ENCODE measurements around the gene ARL17A.
"Not testable (repeated sequence)": the region's sequence is repeated elsewhere in the genome, so short reads cannot be mapped to it uniquely, and the experiment has no call there.

ARL17A gene

DNA sequence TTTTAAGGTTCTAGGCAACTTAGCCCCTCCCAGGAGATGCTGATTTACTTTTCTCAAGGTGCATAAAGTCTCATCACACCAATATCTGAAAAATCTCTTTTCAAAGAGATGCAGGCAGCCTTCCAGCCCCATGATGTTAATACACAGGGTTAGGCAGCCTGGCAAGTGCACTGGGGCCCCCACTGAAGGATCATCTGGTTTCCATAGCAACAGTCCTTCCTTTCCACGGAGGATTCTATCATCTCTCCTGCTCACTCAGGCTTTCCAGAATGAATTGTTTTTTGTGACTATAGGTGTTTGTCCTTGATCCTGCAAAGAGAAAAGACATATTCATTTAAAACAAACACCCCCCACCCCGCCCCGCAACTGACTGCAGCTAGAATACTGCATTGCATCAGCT lies 6.0 kb upstream of the ARL17A start:
- H3K36me3 ChIP-seq (ENCODE audit: control insufficient read depth in 4 of 4, insufficient read depth in 4 of 4, low read length in 3 of 4); POLR2A ChIA-PET; H3K4me3 ChIP-seq (ENCODE audit: control insufficient read depth in 1 of 7, extremely low read depth in 1 of 7, insufficient read depth in 4 of 7, low read depth in 2 of 7, low read length in 6 of 7); DNase-seq; CTCF ChIA-PET; H3K27ac ChIP-seq (ENCODE audit: insufficient read depth in 1 of 2, low read depth in 1 of 2, low read length in 2 of 2, poor library complexity in 1 of 2, severe bottlenecking in 2 of 2); H3K27me3 ChIP-seq (replicated peaks in 2 of 5; ENCODE audit: control insufficient read depth in 4 of 5, insufficient read depth in 5 of 5, low read length in 4 of 5); H3K4me1 ChIP-seq (ENCODE audit: control extremely low read depth in 1 of 4, control insufficient read depth in 4 of 4, insufficient read depth in 4 of 4, low read length in 3 of 4); H3K9me3 ChIP-seq (ENCODE audit: control extremely low read depth in 1 of 5, control insufficient read depth in 4 of 5, insufficient read depth in 2 of 5, low read depth in 1 of 5, low read length in 4 of 5): not testable (repeated sequence)
- WGBS (ENCODE audit: insufficient coverage): no CpG with 5 or more reads among the region's 3 CpGs

- H3K27ac ChIP-seq (ENCODE audit: insufficient read depth in 1 of 2, low read depth in 1 of 2, low read length in 2 of 2, poor library complexity in 1 of 2, severe bottlenecking in 2 of 2); H3K36me3 ChIP-seq (ENCODE audit: control insufficient read depth in 4 of 4, insufficient read depth in 4 of 4, low read length in 3 of 4); H3K4me1 ChIP-seq (ENCODE audit: control extremely low read depth in 1 of 4, control insufficient read depth in 4 of 4, insufficient read depth in 4 of 4, low read length in 3 of 4); POLR2A ChIA-PET; DNase-seq; H3K27me3 ChIP-seq (replicated peaks in 2 of 5; ENCODE audit: control insufficient read depth in 4 of 5, insufficient read depth in 5 of 5, low read length in 4 of 5); H3K9me3 ChIP-seq (ENCODE audit: control extremely low read depth in 1 of 5, control insufficient read depth in 4 of 5, insufficient read depth in 2 of 5, low read depth in 1 of 5, low read length in 4 of 5); CTCF ChIA-PET: not testable (repeated sequence)
- no CpG with 5 or more reads among the region's 18 CpGs for WGBS (ENCODE audit: insufficient coverage)
- peak overlapping the region in 1 of 7 experiments; percentile 52 for H3K4me3 ChIP-seq (ENCODE audit: control insufficient read depth in 1 of 7, extremely low read depth in 1 of 7, insufficient read depth in 4 of 7, low read depth in 2 of 7, low read length in 6 of 7)
These were observed 591 bp upstream of the ARL17A start for GRCh38 chr17:46580082-46580481.

DNA sequence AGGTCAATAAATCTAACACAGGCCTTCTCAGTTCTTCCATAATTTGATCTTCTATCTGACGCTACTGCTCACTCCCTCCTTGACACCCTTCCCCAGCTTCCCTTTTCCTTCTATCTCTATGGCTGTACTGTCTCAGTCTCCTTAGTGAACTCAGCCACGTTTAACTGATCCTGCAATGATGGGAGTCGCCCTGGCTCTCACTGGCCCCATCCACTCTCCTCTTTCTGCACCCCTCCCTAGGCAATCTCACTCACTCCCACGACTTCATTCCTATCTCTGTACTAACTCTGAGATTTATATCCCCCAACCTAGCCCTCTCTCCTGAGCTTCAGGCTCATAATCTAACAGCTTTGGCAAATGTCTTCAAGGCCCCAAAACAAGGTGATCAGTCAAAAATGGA lies 7.7 kb downstream of the ARL17A start:
- POLR2A ChIA-PET, DNase-seq: not testable (repeated sequence)
- no CpG with 5 or more reads among the region's 4 CpGs for WGBS (ENCODE audit: insufficient coverage)

GRCh38 chr17:46566980-46567379 lies 12.5 kb downstream of the ARL17A start:
- H3K9me3 ChIP-seq (ENCODE audit: control extremely low read depth in 1 of 5, control insufficient read depth in 4 of 5, insufficient read depth in 2 of 5, low read depth in 1 of 5, low read length in 4 of 5); H3K27ac ChIP-seq (ENCODE audit: insufficient read depth in 1 of 2, low read depth in 1 of 2, low read length in 2 of 2, poor library complexity in 1 of 2, severe bottlenecking in 2 of 2); H3K4me3 ChIP-seq (ENCODE audit: control insufficient read depth in 1 of 7, extremely low read depth in 1 of 7, insufficient read depth in 4 of 7, low read depth in 2 of 7, low read length in 6 of 7); POLR2A ChIA-PET; H3K4me1 ChIP-seq (ENCODE audit: control extremely low read depth in 1 of 4, control insufficient read depth in 4 of 4, insufficient read depth in 4 of 4, low read length in 3 of 4); H3K27me3 ChIP-seq (replicated peaks in 2 of 5; ENCODE audit: control insufficient read depth in 4 of 5, insufficient read depth in 5 of 5, low read length in 4 of 5); H3K36me3 ChIP-seq (ENCODE audit: control insufficient read depth in 4 of 4, insufficient read depth in 4 of 4, low read length in 3 of 4); CTCF ChIA-PET; DNase-seq: not testable (repeated sequence)
- WGBS (ENCODE audit: insufficient coverage): no CpG with 5 or more reads among the region's 1 CpG

More for the DNA sequence above, 7.7 kb downstream of the ARL17A start:
- CTCF ChIA-PET; H3K9me3 ChIP-seq (ENCODE audit: control extremely low read depth in 1 of 5, control insufficient read depth in 4 of 5, insufficient read depth in 2 of 5, low read depth in 1 of 5, low read length in 4 of 5); H3K4me3 ChIP-seq (ENCODE audit: control insufficient read depth in 1 of 7, extremely low read depth in 1 of 7, insufficient read depth in 4 of 7, low read depth in 2 of 7, low read length in 6 of 7); H3K27me3 ChIP-seq (replicated peaks in 2 of 5; ENCODE audit: control insufficient read depth in 4 of 5, insufficient read depth in 5 of 5, low read length in 4 of 5); H3K4me1 ChIP-seq (ENCODE audit: control extremely low read depth in 1 of 4, control insufficient read depth in 4 of 4, insufficient read depth in 4 of 4, low read length in 3 of 4); H3K27ac ChIP-seq (ENCODE audit: insufficient read depth in 1 of 2, low read depth in 1 of 2, low read length in 2 of 2, poor library complexity in 1 of 2, severe bottlenecking in 2 of 2); H3K36me3 ChIP-seq (ENCODE audit: control insufficient read depth in 4 of 4, insufficient read depth in 4 of 4, low read length in 3 of 4): not testable (repeated sequence)

DNA sequence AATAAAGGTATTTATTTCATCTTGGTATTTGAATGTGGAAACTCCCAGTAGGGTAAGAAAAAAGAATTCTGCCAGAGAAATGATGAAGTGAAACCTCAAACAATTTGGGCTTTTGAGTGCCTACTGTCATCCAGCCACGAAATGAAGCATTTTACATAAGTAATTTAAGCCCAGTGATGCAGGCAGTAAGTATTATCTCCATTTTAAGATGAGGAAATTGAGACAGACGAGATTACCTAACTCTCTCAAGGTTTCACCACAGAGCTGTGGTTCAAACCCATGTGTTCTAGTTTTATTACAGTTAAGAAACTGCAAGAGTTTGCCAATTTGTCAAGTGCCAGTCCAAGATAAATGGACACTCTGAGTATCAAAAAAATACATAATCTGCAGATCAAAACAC lies 13.2 kb downstream of the ARL17A start:
- POLR2A ChIA-PET; H3K27ac ChIP-seq (ENCODE audit: insufficient read depth in 1 of 2, low read depth in 1 of 2, low read length in 2 of 2, poor library complexity in 1 of 2, severe bottlenecking in 2 of 2); H3K4me3 ChIP-seq (ENCODE audit: control insufficient read depth in 1 of 7, extremely low read depth in 1 of 7, insufficient read depth in 4 of 7, low read depth in 2 of 7, low read length in 6 of 7); H3K36me3 ChIP-seq (ENCODE audit: control insufficient read depth in 4 of 4, insufficient read depth in 4 of 4, low read length in 3 of 4); H3K9me3 ChIP-seq (ENCODE audit: control extremely low read depth in 1 of 5, control insufficient read depth in 4 of 5, insufficient read depth in 2 of 5, low read depth in 1 of 5, low read length in 4 of 5); H3K27me3 ChIP-seq (replicated peaks in 2 of 5; ENCODE audit: control insufficient read depth in 4 of 5, insufficient read depth in 5 of 5, low read length in 4 of 5); DNase-seq; H3K4me1 ChIP-seq (ENCODE audit: control extremely low read depth in 1 of 4, control insufficient read depth in 4 of 4, insufficient read depth in 4 of 4, low read length in 3 of 4); CTCF ChIA-PET: not testable (repeated sequence)
- no CpG with 5 or more reads among the region's 2 CpGs for WGBS (ENCODE audit: insufficient coverage)

- WGBS (ENCODE audit: insufficient coverage): no CpG with 5 or more reads among the region's 3 CpGs
- DNase-seq; H3K27ac ChIP-seq (ENCODE audit: insufficient read depth in 1 of 2, low read depth in 1 of 2, low read length in 2 of 2, poor library complexity in 1 of 2, severe bottlenecking in 2 of 2); H3K4me3 ChIP-seq (ENCODE audit: control insufficient read depth in 1 of 7, extremely low read depth in 1 of 7, insufficient read depth in 4 of 7, low read depth in 2 of 7, low read length in 6 of 7); CTCF ChIA-PET; H3K4me1 ChIP-seq (ENCODE audit: control extremely low read depth in 1 of 4, control insufficient read depth in 4 of 4, insufficient read depth in 4 of 4, low read length in 3 of 4); H3K27me3 ChIP-seq (replicated peaks in 2 of 5; ENCODE audit: control insufficient read depth in 4 of 5, insufficient read depth in 5 of 5, low read length in 4 of 5); H3K9me3 ChIP-seq (ENCODE audit: control extremely low read depth in 1 of 5, control insufficient read depth in 4 of 5, insufficient read depth in 2 of 5, low read depth in 1 of 5, low read length in 4 of 5); H3K36me3 ChIP-seq (ENCODE audit: control insufficient read depth in 4 of 4, insufficient read depth in 4 of 4, low read length in 3 of 4); POLR2A ChIA-PET: not testable (repeated sequence)
These were observed 19.4 kb downstream of the ARL17A start for GRCh38 chr17:46560048-46560447.

GRCh38 chr17:46559155-46559554 lies 20.3 kb downstream of the ARL17A start:
- DNase-seq, CTCF ChIA-PET: not testable (repeated sequence)

GRCh38 chr17:46548607-46549006 lies 30.9 kb downstream of the ARL17A start:
- H3K36me3 ChIP-seq (ENCODE audit: control insufficient read depth in 4 of 4, insufficient read depth in 4 of 4, low read length in 3 of 4); H3K9me3 ChIP-seq (ENCODE audit: control extremely low read depth in 1 of 5, control insufficient read depth in 4 of 5, insufficient read depth in 2 of 5, low read depth in 1 of 5, low read length in 4 of 5); POLR2A ChIA-PET; H3K4me1 ChIP-seq (ENCODE audit: control extremely low read depth in 1 of 4, control insufficient read depth in 4 of 4, insufficient read depth in 4 of 4, low read length in 3 of 4); DNase-seq; H3K27ac ChIP-seq (ENCODE audit: insufficient read depth in 1 of 2, low read depth in 1 of 2, low read length in 2 of 2, poor library complexity in 1 of 2, severe bottlenecking in 2 of 2); H3K4me3 ChIP-seq (ENCODE audit: control insufficient read depth in 1 of 7, extremely low read depth in 1 of 7, insufficient read depth in 4 of 7, low read depth in 2 of 7, low read length in 6 of 7); CTCF ChIA-PET; H3K27me3 ChIP-seq (replicated peaks in 2 of 5; ENCODE audit: control insufficient read depth in 4 of 5, insufficient read depth in 5 of 5, low read length in 4 of 5): not testable (repeated sequence)
- WGBS (ENCODE audit: insufficient coverage): 94% methylated on average over 3 of the region's 10 CpGs

More at GRCh38 chr17:46559155-46559554, 20.3 kb downstream of the ARL17A start:
- POLR2A ChIA-PET; H3K9me3 ChIP-seq (ENCODE audit: control extremely low read depth in 1 of 5, control insufficient read depth in 4 of 5, insufficient read depth in 2 of 5, low read depth in 1 of 5, low read length in 4 of 5); H3K4me1 ChIP-seq (ENCODE audit: control extremely low read depth in 1 of 4, control insufficient read depth in 4 of 4, insufficient read depth in 4 of 4, low read length in 3 of 4); H3K4me3 ChIP-seq (ENCODE audit: control insufficient read depth in 1 of 7, extremely low read depth in 1 of 7, insufficient read depth in 4 of 7, low read depth in 2 of 7, low read length in 6 of 7); H3K27ac ChIP-seq (ENCODE audit: insufficient read depth in 1 of 2, low read depth in 1 of 2, low read length in 2 of 2, poor library complexity in 1 of 2, severe bottlenecking in 2 of 2); H3K36me3 ChIP-seq (ENCODE audit: control insufficient read depth in 4 of 4, insufficient read depth in 4 of 4, low read length in 3 of 4); H3K27me3 ChIP-seq (replicated peaks in 2 of 5; ENCODE audit: control insufficient read depth in 4 of 5, insufficient read depth in 5 of 5, low read length in 4 of 5): not testable (repeated sequence)
- WGBS (ENCODE audit: insufficient coverage): no CpG with 5 or more reads among the region's 20 CpGs

All from common myeloid progenitor, CD34-positive (primary cell).